CD4-positive, alpha-beta T cell treated with Interleukin-6 at 100 ng/mL for 8 hours (primary cell): Measurements from ENCODE around the gene CLCN6.
A peak's percentile ranks its signal among the peaks of the same experiment; 100 is the strongest.

ENCODE experiments used
- DNase-seq: peaks from one replicate; pipeline ENCODE4 v3.0.0-alpha.2; 2020; ENCODE audit warnings: mixed read lengths, low spot score

The CLCN6 gene

DNA sequence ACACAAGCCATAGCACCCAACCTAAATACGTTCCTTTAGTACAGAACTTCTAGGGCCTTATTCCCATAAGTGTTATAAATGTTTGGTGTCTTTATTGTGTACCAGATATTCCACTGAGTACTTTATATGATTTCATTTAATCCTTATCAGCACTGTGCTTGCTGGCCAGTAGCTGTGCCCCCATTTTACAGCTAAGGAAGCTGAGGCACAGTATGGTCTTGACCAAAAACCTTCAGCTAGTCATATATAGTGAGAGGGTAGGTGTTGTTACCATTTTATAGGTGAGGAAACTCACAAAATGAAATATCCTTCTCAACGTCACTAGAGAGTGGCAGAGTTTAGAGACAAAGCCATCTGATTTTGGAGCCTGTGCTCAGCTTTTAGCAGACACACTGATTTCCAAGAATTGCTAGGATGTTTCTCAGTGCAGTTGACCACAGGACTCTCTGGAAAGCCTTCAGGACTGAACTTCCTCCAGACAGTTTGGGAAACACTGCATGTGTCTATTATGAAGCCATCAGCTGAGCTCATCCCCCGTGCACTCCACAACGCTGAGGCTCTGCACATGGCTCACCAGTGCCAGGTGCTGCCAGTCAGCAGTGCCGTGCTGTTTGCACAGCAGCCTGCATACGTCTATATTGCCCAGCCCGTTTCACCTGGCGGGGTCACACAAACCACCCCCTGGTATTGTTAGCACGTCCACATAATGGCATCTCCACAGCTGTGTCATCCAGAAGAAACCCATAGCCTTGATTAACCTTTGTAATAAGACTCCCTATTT, 26.1 kb downstream of the CLCN6 start:
- DNase-seq, result no peak

DNA sequence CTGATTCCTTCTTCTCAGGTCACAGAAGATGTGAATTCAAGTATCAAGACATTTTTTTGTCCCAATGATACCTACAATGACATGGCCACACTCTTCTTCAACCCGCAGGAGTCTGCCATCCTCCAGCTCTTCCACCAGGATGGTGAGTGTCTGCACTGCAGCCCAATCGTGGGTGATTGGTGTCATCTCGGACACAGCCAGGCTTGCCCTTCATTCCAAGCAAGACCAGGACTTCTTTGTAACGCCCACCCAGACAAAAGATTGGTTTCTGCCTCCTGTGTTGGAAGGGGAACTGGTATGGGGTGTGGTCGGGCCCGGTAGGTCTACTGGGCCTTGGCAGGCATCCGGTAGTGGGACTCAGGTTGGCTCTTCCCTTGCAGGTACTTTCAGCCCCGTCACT, 27.5 kb downstream of the CLCN6 start:
- no peak for DNase-seq

DNA sequence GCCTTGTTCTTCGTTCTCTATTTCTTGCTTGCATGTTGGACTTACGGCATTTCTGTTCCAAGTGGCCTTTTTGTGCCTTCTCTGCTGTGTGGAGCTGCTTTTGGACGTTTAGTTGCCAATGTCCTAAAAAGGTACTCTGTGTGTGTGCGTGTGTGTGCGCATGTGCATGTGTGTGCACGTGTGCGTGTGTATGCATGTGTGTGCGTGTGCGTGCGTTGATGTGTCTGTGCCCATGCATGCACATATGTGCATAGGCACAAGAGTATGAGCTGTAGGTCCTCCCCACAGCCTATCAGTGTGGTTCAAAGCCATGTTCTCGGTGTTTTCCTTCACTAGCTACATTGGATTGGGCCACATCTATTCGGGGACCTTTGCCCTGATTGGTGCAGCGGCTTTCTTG, 27.9 kb downstream of the CLCN6 start:
- no peak for DNase-seq

DNA sequence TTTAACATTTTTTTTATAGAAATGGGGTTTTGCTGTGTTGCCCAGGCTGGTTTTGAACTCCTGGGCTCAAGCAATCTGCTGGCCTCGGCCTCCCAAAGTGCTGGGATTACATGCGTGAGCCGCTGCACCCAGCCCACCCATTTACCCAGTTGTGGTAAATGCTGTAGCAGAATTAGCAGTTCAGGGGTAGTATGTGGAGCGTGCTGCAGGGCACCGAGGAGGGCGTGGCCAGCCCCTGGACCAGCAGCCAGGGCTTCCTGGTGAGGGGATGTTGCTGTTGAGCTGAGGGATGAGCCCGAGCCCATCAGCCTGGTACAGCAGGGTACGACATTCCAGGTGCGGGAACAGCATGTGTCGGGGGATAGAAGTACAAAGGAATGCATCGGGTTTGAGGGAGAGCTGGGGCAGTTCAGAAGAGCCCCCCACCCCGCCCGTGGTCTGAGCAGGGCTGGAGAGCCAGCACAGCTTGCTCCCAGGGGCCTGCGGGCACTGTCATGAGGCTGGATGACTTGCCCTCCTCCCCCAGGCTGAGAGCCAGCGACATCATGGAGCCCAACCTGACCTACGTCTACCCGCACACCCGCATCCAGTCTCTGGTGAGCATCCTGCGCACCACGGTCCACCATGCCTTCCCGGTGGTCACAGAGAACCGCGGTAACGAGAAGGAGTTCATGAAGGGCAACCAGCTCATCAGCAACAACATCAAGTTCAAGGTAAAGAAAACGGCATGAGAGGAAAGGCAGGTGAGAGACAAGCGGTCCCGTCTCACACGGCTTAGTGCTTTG, 29.6 kb downstream of the CLCN6 start:
- no peak for DNase-seq

DNA sequence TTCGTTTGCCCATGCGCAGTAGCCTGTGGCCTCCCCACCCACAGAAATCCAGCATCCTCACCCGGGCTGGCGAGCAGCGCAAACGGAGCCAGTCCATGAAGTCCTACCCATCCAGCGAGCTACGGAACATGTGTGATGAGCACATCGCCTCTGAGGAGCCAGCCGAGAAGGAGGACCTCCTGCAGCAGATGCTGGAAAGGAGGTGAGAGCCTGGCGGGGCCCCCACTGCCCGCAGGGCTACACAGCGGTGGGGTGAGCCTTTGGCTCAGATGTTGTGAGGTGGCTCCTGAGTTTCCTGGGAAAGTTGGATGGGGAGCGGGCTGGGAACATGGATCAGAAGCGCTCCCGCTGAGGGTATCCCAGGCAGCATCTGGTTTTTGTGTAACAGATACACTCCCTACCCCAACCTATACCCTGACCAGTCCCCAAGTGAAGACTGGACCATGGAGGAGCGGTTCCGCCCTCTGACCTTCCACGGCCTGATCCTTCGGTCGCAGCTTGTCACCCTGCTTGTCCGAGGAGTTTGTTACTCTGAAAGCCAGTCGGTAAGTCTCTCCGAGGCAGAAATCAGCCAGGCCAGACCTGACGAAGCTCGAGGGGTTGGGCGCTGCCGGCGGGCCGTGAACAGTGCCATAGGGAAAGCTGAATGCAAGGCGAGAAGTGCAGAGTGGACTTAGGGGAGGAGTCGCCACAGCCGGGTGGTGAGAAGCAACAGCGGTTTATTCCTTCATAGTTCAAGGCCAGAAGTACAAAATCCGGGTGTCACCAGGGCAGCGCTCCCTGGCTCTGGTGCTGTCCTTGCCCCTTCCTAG, 31.2 kb downstream of the CLCN6 start:
- DNase-seq, result no peak

DNA sequence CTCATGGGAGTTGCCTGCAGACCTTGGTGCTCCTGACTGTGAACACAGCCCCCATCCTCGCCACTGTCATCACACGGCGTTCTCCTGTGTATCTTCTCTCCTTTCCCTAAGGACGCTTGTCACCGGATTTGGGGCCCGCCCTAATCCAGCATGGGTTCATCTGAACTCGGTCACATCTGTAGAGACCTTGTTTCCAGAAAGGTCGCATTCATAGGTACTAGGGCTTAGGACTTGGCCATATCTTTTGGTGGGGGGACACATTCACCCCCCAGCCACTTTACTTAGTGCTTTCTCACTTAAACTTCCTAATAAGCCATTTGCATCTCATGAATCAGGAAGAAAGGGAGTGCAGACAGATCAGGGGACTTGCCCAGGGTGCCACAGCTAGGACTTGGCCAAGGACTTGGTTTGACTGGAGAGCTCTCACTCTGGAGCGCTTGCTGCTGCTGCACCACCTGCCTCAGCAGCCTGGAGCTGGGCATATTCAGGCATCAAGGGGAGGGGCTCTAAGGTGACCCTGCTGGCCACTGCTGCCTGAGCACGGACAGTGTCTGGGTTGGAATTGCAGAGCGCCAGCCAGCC, 31.9 kb downstream of the CLCN6 start:
- DNase-seq, result no peak

DNA sequence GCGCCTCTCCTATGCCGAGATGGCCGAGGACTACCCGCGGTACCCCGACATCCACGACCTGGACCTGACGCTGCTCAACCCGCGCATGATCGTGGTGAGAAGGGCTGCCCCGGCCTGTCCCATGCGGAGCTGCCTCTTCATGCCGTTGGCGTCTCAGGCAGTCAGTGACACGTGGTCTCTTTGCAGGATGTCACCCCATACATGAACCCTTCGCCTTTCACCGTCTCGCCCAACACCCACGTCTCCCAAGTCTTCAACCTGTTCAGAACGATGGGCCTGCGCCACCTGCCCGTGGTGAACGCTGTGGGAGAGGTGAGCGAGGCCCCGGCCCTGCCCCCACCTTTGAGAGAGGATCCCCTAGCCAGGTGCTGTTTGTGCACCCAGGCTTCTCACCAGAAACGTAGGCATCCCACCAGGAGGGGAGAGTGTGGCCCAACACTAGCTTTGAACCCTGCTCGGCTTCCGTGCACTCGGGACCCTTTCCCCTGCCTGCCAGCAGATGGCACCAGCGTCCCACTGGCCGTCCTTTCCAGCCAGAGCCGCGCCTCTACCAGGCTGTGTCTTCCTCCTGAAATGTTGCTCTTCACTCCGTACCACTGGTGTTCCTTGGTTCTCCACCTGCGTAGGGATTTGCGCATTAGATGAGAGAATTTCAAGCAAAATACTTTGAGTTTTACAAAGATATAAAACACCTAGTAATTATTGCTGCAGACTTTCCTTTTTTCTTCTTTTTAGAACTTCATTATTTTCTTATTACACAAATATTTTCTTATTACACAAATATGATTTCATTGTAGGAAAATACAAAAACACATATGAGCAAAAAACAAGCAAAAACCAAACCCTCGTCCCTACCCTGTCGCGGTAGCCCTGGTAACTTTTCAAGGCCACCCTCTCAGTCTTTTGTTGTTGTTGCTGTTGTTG, 32.6 kb downstream of the CLCN6 start:
- peak; percentile 70 for DNase-seq

DNA sequence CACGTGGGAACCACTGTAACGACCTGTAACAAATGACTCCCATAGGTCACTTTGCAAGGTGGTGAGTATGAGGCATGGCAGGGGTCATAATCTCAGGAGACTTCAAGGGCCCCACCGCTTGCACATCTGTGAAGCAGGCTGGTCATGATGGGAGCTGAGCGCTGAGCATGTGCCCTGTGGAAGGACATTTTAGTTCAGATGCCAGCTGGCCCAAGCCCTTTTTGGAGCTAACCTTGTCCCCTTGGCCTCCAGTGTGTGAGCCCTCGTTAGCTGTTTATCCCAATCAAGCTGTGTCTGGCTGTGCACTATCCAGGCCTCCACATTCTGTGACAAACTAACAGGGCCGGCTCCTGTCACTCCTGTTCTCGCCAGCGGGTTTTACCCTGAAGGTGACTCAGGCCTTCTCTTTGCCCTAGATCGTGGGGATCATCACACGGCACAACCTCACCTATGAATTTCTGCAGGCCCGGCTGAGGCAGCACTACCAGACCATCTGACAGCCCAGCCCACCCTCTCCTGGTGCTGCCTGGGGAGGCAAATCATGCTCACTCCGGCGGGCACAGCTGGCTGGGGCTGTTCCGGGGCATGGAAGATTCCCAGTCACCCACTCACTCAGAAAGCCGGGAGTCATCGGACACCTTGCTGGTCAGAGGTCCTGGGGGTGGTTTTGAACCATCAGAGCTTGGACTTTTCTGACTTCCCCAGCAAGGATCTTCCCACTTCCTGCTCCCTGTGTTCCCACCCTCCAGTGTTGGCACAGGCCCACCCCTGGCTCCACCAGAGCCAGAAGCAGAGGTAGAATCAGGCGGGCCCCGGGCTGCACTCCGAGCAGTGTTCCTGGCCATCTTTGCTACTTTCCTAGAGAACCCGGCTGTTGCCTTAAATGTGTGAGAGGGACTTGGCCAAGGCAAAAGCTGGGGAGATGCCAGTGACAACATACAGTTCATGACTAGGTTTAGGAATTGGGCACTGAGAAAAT, 34.0 kb downstream of the CLCN6 start:
- no peak for DNase-seq

DNA sequence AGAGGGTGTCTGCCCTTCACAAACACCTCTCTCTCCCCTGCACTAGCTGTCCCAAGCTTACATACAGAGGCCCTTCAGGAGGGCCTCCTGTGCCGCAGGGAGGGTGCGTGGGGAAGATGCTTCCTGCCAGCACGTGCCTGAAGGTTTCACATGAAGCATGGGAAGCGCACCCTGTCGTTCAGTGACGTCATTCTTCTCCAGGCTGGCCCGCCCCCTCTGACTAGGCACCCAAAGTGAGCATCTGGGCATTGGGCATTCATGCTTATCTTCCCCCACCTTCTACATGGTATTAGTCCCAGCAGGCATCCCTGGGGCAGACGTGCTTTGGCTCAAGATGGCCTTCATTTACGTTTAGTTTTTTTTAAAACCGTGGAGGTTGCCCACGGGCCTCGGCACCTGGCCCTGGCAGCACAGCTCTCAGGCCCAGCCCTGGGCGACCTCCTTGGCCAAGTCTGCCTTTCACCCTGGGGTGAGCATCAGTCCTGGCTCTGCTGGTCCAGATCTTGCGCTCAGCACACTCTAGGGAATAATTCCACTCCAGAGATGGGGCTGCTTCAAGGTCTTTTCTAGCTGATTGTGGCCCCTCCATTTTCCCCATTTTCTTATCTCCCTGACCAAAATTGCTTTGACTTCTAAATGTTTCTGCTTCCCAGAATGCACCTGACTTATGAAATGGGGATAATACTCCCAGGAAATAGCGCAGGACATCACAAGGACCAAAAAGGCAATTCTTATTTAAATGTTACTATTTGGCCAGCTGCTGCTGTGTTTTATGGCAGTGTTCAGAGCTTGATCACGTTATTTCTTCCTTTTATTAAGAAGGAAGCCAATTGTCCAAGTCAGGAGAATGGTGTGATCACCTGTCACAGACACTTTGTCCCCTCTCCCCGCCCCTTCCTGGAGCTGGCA, 35.5 kb downstream of the CLCN6 start:
- DNase-seq, result no peak

DNA sequence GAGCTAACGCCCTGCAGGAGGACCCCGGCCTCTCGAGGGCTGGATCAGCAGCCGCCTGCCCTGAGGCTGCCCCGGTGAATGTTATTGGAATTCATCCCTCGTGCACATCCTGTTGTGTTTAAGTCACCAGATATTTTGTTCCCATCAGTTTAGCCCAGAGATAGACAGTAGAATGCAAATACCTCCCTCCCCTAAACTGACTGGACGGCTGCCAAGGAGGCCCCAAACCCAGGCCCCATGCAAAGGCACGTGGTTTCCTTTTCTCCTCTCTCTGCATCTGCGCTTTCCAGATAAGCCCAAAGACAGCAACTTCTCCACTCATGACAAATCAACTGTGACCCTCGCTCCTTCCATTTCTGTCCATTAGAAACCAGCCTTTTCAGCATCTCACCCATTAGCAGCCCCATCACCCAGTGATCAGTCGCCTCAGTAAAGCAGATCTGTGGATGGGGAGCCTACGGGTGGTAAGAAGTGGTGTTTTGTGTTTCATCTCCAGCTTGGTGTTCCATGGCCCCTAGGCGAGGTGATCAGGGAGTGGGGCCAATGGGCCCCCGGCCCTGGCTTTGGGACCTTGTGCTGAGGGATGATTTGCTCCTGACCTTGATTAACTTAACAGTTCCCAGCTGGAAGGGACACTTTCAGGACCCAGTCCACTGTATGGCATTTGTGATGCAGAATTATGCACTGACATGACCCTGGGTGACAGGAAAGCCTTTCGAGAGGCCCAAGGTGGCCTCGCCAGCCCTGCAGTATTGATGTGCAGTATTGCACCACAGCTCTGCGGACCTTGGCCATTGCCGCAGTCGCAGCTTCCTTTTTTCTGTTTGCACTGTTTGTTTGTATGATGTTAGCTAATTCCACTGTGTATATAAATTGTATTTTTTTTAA, 36.4 kb downstream of the CLCN6 start:
- no peak for DNase-seq

DNA sequence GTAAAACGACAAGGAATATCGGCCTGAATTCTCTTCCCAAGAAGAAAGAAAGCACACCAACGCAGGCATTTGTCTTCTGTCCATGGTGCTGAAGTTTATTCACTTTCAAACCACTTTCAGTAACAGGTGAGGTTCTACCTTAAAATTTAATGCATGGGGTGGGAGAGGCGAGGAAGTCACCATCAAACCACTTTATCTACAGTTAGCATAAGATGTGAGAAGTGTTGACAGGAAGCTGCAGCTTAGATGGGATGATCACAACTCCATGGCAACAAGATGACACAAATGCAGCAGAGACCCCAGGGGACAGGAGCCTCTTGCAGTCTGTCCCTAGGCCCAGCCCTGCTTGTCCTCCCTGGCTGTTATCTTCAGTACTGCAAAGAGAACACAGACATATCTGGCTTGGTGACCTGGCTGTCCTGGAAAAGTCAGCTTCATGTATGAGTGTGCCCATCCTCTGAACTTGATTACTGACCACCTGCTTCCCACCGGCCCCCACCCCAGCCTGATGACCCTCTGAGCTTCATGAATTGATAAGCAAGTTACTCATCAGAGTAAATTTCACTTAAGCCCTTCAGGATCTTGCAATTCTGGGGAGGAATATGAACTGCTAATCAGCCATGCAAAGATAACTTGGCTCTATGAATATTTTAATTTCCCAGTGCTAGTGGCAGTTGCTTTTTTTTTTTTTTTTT, 39.8 kb downstream of the CLCN6 start:
- no peak for DNase-seq

DNA sequence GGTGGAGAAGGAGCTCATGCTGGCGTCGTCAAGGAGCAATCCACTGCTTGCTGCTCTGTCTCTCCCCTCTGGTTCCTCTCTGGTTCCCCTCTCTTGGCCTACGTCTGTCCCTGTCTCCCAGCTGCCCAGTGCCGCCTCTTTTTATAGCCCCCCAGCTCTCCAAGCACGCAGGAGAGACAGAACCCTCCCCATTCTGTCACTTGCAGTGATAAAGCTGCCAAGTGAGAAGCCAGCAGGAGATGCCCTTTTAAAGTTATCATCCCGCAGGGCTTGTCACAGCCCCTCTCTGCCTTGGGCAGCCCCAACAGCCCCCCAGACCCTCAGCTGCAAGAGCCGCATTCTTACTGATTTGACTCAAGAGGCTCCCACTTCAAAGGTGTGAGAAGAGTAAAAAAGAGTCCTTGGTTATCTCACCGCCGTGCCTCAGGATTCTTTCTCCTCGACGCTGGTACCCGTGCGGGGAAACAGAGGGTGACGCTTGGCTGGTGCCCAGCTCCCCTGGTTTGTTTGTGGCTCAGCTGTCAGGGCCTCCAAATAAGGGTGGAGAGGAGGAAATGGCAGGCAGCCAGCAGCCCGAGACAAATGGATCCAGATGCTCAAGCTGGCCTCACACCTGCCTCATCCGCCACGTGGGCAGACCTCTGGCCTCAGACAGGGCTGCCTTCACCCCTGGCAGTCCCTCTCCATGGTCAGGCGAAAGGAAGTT, 41.8 kb downstream of the CLCN6 start, which contains the start of gene NPPA:
Gene NPPA (minus strand): TSS at position 117 of the 706 bp plus-strand sequence. CDS start 99 bp downstream, at position 18.
- no peak for DNase-seq

DNA sequence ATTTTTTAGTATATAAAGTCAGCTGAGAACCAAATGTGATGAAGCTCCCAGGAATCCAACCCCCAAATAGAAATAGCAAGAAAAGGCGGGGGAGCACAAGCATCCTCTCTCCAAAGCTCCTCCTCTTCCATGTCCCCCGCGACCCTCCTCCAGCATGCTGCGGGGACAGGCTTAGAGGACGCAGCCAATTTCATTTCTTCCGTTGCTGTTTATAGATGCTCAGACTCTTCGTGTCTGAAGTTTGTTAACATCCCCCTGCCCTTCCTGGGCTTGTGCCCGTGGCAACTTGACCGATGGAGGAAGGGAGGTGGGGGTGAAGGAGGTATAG, 42.3 kb downstream of the CLCN6 start:
- DNase-seq, result no peak

DNA sequence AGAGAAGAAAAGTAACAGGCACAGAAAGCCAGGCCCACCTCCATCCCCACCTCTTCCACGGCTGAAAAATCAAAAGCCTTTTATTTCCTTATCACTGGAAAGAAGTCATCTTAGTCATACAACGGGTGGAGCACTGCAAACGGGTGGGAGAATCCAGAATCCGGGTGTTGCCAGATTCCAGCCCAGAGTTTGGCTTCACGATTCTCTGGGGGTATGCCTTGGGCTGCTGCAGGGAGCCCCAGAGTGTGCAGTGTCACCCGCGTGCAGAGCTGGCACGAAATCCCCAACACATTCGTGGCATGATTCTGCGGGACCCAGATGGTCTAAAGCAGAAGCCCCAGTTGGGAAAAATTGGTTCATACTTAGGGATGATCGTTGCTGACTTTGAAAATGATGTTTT, 44.2 kb downstream of the CLCN6 start:
- no peak for DNase-seq

DNA sequence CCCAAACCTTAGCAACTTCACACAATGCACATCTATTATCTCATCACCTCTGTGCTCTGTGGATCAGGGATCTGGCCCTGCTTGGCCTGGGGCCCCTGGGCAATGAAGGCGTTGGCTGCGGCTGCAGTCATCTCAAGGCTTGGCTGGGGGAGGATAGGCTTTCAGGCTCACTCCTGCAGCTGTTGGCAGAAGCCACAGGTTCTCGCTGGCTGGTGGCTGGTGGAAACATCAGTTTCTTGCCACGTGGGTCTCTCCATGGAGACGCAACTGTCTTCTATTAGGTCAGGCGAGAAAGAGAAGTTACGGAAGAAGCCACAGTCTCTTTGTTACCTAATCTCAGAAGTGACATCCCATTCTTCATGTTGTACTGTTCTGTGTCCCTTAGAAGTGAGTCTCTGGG, 45.2 kb downstream of the CLCN6 start:
- no peak for DNase-seq

DNA sequence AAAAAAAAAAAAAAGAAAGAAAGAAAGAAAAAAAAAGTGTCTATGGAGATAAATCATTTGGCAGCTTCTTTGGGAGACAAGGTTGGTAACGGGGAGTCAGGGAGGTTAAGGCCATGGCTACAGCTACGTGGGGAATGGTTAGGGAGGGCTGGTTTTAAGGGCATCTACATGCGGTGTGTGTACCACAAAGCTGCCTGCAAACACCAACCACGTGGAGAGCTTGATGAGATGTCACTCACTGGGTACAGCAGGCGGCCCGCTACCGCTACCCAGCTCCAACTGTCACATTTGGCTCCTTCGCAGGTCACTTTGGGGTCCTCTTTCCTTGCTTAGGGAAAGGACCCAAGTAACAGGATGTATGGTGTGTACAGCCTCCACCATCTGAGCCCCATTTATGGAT, 48.5 kb downstream of the CLCN6 start:
- DNase-seq, result no peak

DNA sequence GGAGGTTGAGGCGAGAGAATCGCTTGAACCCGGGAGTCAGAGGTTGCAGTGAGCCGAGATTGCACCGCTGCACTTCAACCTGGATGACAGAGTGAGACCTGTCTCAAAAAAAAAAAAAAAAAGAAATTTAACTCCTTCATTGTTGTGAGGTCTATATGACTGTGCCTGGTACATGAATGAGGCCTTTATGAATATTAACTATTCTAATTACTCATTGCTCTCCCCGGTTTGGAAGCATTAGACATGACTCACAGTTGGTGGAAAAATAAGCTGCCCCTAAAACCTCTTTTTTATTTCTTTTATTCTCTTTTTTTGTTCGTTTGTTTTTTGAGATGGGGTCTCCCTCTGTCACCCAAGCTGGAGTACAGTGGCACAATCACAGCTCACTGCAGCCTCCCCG, 49.4 kb downstream of the CLCN6 start:
- no peak for DNase-seq
